Measurements from ENCODE around the gene ATP1A4.

ATP1A4 gene

DNA sequence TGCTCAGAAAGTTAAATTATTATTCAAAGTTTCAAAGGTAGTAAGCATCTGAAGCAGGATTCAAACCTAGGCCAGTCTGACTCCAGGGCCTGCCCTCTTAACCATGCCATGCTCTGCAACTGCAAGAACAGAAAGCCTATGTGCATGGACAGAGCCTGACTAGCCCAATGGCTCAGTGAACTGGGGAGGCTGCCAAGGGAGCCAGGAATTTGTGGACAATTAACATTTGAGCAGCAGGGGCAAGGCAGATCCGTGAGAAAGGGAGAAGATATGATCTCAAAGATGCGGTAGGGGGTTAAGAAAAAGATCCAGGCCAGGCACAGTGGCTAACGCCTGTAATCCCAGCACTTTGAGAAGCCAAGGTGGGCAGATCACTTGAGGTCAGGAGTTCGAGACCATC is 6.5 kb upstream of the ATP1A4 start:
- DNase-seq (ENCODE audit: low read depth, low spot score), result no peak

- no peak for DNase-seq (ENCODE audit: low read depth, low spot score)
Observed at GRCh38 chr1:160146107-160146506, 5.3 kb upstream of the ATP1A4 start.

GRCh38 chr1:160148121-160148520 is 3.3 kb upstream of the ATP1A4 start:
- DNase-seq (ENCODE audit: low read depth, low spot score), result no peak

DNA sequence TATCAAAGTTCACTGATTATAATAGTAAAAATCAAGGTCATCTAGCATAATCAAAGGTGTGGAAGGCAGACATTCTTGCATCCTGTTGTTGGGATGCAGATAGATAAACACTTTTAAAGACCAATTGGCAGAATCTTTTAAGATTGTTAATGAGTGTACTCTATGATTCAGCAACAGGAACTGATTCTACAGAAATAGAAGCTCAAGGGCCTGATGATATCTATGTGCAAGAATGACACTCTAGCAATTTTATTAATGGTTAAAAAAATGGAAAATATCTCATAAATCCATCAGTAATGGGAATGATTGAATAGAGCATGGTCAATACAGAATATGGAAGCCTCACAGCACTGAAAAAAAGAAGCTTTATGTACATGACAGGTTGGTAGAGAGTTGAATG is 2.2 kb upstream of the ATP1A4 start:
- no peak for DNase-seq (ENCODE audit: low read depth, low spot score)

- DNase-seq (ENCODE audit: low read depth, low spot score), result no peak
Observed at GRCh38 chr1:160149716-160150115, 1.7 kb upstream of the ATP1A4 start.

GRCh38 chr1:160154790-160155189 is 3.4 kb downstream of the ATP1A4 start:
- no peak for DNase-seq (ENCODE audit: low read depth, low spot score)

DNA sequence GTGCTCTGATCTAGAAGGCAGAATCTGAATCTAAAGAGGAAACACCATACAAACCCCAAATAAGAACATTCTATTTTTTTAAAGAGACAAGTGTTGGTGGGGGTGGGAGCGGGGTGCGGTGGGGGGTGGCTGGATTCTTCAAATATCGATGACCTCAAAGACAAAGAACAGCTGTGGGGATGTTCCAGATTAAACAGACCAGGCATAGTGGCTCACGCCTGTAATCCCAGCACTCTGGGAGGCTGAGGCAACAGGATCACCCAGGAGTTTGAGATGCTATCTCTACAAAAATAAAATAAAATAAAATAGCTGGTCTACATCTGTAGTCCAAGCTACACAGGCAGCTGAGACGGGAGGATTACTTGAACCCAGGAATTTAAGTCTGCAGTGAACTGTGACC is 5.0 kb downstream of the ATP1A4 start:
- DNase-seq (ENCODE audit: low read depth, low spot score), result no peak

DNA sequence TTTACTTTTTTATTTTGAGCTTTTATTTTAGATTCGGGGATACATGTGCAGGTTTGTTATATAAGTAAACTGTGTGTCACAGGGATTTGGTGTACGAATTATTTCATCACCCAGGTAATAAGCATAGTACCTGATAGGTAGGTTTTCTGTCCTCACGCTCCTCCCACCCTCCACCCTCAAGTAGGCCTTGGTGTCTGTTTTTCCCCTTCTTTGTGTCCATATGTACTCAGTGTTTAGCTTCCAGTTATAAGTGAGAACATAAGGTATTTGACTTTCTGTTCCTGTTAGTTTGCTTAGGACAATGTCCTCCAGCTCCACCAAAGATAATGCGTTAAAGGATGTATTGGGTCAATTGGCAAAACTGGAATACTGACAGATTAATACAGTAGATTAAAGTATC is 5.8 kb downstream of the ATP1A4 start:
- no peak for DNase-seq (ENCODE audit: low read depth, low spot score)

DNA sequence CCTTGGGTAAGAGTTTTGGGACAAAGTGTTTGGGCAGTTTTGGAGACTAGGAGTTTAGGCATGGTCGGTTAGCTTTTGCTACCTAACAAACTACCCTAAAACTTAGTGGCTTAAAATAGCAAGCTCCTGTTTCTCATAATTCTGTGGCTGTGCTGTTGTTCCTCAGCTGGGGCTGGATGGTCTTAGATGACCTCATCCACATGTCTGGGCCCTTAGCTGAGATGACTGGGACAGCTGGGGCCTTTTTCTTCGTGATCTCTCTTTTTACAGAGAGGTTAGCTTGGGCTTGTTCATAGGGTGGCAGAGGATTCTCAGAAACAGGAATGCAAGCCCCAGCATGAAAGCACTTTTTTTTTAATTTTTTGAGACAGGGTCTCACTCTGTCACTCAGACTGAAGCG is 6.6 kb downstream of the ATP1A4 start:
- DNase-seq (ENCODE audit: low read depth, low spot score), result no peak

- DNase-seq (ENCODE audit: low read depth, low spot score), result no peak
Observed at GRCh38 chr1:160158534-160158933, 7.1 kb downstream of the ATP1A4 start.

DNA sequence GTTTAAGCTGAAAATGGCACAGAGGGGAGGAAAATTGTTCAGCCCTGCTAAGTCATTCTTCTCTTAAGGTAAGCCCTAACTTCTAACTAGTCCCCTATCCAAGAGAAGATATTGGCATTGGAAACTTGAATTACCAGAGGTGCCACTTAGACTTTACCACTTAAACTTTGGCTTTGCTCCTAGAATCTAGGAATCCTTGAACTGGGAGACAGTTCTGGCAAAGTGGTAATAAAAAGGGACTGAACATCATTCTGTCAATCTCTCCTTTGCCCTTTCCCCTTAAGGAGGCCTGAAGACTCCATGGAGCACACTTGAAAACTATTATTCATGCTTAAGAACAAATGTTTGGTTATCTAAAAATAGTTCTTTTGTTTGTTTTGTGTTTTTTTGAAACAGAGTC is 8.4 kb downstream of the ATP1A4 start:
- DNase-seq (ENCODE audit: low read depth, low spot score), result no peak

- DNase-seq (ENCODE audit: low read depth, low spot score), result no peak
Observed at GRCh38 chr1:160161965-160162705, 10.7 kb downstream of the ATP1A4 start.

GRCh38 chr1:160162931-160163330 is 11.5 kb downstream of the ATP1A4 start:
- DNase-seq (ENCODE audit: low read depth, low spot score), result no peak

DNA sequence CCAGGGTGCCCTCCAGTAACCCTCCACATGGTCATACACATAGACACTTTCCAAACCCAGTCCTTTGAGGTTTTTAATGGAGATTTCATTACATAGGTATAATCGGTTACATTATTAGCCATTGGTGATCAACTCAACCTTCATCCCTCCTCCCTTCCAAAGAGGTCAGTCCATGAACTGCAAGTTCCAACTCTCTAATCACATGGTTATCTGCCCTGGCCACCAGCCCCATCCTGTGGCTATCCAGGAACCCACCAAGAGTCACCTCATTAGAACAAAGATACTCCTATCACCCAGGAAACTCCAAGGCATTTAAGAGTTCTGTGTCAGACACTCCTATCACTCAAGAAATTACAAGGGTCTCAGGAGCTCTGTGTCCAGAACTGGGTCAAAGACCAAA is 12.2 kb downstream of the ATP1A4 start:
- no peak for DNase-seq (ENCODE audit: low read depth, low spot score)

DNA sequence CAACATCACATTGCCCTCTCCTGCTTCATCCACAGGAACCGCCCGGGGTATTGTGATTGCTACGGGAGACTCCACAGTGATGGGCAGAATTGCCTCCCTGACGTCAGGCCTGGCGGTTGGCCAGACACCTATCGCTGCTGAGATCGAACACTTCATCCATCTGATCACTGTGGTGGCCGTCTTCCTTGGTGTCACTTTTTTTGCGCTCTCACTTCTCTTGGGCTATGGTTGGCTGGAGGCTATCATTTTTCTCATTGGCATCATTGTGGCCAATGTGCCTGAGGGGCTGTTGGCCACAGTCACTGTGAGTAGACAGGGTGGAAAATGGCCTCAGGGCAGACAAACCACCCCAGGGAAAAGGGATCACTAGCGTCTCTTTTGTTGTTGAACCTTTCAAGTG is 12.7 kb downstream of the ATP1A4 start:
- DNase-seq (ENCODE audit: low read depth, low spot score), result no peak

- DNase-seq (ENCODE audit: low read depth, low spot score), result no peak
Observed at GRCh38 chr1:160166166-160166868, 14.9 kb downstream of the ATP1A4 start.

DNA sequence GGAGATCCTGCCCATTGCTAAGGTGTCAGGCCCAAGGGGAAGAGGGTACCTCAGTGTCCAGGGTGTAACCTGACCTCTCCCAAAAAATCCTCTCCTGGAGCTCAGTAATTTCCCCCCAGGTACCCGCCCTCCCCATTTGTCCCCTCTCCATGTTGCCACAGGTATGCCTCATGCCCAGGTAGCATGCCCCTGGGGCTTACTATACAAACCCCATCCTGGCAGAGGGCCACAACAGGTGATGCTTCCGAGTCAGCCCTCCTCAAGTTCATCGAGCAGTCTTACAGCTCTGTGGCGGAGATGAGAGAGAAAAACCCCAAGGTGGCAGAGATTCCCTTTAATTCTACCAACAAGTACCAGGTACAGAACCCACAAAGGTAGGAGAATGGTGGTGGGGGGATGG is 15.7 kb downstream of the ATP1A4 start:
- DNase-seq (ENCODE audit: low read depth, low spot score), result no peak

GRCh38 chr1:160167580-160167979 is 16.2 kb downstream of the ATP1A4 start:
- no peak for DNase-seq (ENCODE audit: low read depth, low spot score)

GRCh38 chr1:160168016-160168415 is 16.6 kb downstream of the ATP1A4 start:
- no peak for DNase-seq (ENCODE audit: low read depth, low spot score)

DNA sequence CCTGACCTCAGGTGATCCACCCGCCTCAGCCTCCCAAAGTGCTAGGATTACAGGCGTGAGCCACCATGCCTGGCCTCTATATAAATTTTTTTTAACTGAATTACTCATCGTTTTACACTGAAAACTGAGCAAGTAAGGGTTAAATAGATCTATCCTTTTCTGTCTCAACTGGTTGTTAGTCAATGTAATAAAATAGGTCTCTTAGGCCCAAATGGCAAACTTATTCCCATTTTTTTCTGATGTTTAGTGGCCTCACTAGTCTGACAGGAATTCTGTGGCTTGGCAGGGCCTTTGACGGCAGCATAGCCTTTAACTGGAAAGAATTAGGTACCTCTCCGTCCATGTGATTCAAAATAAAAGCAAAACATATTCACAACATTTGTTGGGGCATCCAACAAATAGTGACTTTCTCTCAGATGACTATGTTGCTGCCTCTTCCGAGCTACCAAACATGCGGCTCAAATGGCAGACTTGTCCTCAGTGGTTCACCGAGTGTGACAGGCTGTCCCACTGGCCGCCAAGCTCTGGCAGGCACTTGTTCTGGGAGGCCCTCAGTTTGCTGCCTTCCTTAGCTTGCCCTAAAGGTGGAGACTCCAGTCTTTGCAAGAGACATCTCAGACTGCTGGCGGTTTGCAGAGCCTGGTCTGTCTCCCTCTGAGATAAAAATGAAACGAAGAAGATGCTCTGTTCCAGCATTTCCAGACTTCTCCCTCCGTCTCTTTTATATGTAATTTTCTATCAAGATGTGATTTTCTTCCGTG is 17.4 kb downstream of the ATP1A4 start:
- DNase-seq (ENCODE audit: low read depth, low spot score), result peak; percentile 26

DNA sequence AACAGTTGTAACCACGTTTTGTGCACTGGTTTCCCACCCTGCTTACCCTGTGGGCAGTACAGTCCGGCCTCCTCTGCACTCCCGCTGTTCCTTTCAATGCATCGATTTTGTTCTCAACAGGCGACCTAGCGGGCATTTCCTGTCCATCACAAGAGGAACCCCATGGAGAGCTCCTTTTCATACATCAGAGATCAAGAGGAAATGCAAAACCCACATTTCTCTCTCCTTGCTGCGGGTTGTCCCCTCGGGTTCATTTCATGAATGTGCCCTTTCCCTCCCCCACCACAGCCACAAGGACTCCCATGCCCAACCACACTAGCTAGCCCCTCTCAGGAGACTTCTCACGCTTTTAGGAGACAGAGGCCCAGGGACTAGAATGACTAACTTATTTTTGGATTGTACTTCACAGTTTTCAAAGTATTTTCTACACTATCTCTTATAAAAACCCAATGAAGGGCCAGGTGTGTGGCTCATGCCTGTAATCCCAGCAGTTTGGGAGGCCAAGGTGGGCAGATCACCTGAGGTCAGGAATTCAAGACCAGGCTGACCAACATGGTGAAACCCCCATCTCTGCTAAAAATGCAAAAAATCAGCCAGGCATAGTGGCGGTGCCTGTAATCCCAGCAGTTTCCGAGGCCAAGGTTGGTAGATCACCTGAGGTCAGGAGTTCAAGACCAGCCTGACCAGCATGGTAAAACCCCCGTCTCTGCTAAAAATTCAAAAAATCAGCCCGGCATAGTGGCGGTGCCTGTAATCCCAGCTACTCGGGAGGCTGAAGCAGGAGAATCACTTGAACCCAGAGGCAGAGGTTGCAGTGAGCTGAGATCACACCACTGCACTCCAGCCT is 18.4 kb downstream of the ATP1A4 start:
- peak; percentile 79 for DNase-seq (ENCODE audit: low read depth, low spot score)

DNA sequence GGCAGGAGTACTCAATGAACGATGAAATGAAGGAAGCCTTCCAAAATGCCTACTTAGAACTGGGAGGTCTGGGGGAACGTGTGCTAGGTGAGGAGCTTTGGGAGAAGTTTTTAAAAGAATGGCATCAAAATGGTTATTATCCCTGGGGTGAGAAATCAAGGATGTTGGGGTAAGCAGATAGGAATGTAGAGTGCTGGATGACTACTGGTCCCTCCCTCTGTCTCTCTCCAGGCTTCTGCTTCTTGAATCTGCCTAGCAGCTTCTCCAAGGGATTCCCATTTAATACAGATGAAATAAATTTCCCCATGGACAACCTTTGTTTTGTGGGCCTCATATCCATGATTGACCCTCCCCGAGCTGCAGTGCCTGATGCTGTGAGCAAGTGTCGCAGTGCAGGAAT is 20.0 kb downstream of the ATP1A4 start:
- DNase-seq (ENCODE audit: low read depth, low spot score), result no peak
